ENCODE results near the gene DTD2. TPM values are rescaled to one million over a fixed set of nuclear protein-coding genes. Genes with fewer than 3 reads are reported as not detected.

The DTD2 gene
- total RNA-seq, 1 experiment from 2014 or later = 16.7 TPM

- ChIA-PET POLR2A (no interaction called here), CTCF (interaction anchor here (0.9 kb wide), 1 partner anchor 8 kb away, joined by 3 read pairs; no protein-coding TSS in a partner anchor)
- DNase-seq (ENCODE audit: low spot score) (no peak), ATAC-seq (no peak)
- Mint-ChIP-seq H3K36me3 (no peaks in the 10 kb centered on the region), H3K4me3 (no peak overlapping the region), H3K4me1 (no peaks in the 10 kb centered on the region), H3K9me3 (peaks cover 24% of the 10 kb centered on the region), H3K27ac (no peak overlapping the region), H3K27me3 (ENCODE audit: low read depth) (no peaks in the 10 kb centered on the region)
- no peak for TF ChIP-seq NR2C2 (CRISPR knock-in tag; IDR thresholded peaks at IDR 0.05)
Measured at GRCh38 chr14:31501870-31502269, 44.6 kb upstream of the DTD2 start.

GRCh38 chr14:31492759-31493498 lies 35.6 kb upstream of the DTD2 start:
- Mint-ChIP-seq H3K36me3 (peaks cover 2% of the 10 kb centered on the region; the same call in 1 of the 2 replicates), H3K27ac (no peak overlapping the region), H3K27me3 (ENCODE audit: low read depth) (no peaks in the 10 kb centered on the region), H3K4me3 (no peak overlapping the region), H3K9me3 (peaks cover 24% of the 10 kb centered on the region), H3K4me1 (no peaks in the 10 kb centered on the region)
- POLR2A ChIA-PET = no interaction called here
- no peak for TF ChIP-seq ZNF219 (CRISPR knock-in tag; IDR thresholded peaks at IDR 0.05; ENCODE audit: borderline replicate concordance)
- no peak for TF ChIP-seq ETV6 (CRISPR knock-in tag; IDR thresholded peaks at IDR 0.05)
- TF ChIP-seq GTF2I (CRISPR knock-in tag; conservative IDR thresholded peaks at IDR 0.05) = no peak
- TF ChIP-seq ZNF263 (CRISPR knock-in tag; IDR thresholded peaks at IDR 0.05; ENCODE audit: low read depth) = no peak
- TF ChIP-seq ZNF317 (CRISPR knock-in tag; IDR thresholded peaks at IDR 0.05; ENCODE audit: borderline replicate concordance, low read depth) = no peak
- no peak for TF ChIP-seq PREB (CRISPR knock-in tag; IDR thresholded peaks at IDR 0.05; ENCODE audit: borderline replicate concordance)
- no peak for TF ChIP-seq ZNF416 (CRISPR knock-in tag; IDR thresholded peaks at IDR 0.05)
- TF ChIP-seq, protein P1, sequence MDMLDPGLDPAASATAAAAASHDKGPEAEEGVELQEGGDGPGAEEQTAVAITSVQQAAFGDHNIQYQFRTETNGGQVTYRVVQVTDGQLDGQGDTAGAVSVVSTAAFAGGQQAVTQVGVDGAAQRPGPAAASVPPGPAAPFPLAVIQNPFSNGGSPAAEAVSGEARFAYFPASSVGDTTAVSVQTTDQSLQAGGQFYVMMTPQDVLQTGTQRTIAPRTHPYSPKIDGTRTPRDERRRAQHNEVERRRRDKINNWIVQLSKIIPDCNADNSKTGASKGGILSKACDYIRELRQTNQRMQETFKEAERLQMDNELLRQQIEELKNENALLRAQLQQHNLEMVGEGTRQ (CRISPR knock-in tag; IDR thresholded peaks at IDR 0.05) = no peak
- no peak for TF ChIP-seq FOXK1 (CRISPR knock-in tag; IDR thresholded peaks at IDR 0.05)
- TF ChIP-seq NR1H2 (CRISPR knock-in tag; IDR thresholded peaks at IDR 0.05) = no peak
- TF ChIP-seq, protein P2, sequence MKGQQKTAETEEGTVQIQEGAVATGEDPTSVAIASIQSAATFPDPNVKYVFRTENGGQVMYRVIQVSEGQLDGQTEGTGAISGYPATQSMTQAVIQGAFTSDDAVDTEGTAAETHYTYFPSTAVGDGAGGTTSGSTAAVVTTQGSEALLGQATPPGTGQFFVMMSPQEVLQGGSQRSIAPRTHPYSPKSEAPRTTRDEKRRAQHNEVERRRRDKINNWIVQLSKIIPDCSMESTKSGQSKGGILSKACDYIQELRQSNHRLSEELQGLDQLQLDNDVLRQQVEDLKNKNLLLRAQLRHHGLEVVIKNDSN (CRISPR knock-in tag; IDR thresholded peaks at IDR 0.05) = no peak
- TF ChIP-seq TEAD1 (CRISPR knock-in tag; IDR thresholded peaks at IDR 0.05) = no peak
- TF ChIP-seq, protein P3, sequence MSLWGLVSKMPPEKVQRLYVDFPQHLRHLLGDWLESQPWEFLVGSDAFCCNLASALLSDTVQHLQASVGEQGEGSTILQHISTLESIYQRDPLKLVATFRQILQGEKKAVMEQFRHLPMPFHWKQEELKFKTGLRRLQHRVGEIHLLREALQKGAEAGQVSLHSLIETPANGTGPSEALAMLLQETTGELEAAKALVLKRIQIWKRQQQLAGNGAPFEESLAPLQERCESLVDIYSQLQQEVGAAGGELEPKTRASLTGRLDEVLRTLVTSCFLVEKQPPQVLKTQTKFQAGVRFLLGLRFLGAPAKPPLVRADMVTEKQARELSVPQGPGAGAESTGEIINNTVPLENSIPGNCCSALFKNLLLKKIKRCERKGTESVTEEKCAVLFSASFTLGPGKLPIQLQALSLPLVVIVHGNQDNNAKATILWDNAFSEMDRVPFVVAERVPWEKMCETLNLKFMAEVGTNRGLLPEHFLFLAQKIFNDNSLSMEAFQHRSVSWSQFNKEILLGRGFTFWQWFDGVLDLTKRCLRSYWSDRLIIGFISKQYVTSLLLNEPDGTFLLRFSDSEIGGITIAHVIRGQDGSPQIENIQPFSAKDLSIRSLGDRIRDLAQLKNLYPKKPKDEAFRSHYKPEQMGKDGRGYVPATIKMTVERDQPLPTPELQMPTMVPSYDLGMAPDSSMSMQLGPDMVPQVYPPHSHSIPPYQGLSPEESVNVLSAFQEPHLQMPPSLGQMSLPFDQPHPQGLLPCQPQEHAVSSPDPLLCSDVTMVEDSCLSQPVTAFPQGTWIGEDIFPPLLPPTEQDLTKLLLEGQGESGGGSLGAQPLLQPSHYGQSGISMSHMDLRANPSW (CRISPR knock-in tag; conservative IDR thresholded peaks at IDR 0.05; ENCODE audit: low read depth) = no peak
- no peak for TF ChIP-seq MXD4 (CRISPR knock-in tag; IDR thresholded peaks at IDR 0.05; ENCODE audit: borderline replicate concordance)
- TF ChIP-seq, protein P4, sequence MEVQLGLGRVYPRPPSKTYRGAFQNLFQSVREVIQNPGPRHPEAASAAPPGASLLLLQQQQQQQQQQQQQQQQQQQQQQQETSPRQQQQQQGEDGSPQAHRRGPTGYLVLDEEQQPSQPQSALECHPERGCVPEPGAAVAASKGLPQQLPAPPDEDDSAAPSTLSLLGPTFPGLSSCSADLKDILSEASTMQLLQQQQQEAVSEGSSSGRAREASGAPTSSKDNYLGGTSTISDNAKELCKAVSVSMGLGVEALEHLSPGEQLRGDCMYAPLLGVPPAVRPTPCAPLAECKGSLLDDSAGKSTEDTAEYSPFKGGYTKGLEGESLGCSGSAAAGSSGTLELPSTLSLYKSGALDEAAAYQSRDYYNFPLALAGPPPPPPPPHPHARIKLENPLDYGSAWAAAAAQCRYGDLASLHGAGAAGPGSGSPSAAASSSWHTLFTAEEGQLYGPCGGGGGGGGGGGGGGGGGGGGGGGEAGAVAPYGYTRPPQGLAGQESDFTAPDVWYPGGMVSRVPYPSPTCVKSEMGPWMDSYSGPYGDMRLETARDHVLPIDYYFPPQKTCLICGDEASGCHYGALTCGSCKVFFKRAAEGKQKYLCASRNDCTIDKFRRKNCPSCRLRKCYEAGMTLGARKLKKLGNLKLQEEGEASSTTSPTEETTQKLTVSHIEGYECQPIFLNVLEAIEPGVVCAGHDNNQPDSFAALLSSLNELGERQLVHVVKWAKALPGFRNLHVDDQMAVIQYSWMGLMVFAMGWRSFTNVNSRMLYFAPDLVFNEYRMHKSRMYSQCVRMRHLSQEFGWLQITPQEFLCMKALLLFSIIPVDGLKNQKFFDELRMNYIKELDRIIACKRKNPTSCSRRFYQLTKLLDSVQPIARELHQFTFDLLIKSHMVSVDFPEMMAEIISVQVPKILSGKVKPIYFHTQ (CRISPR knock-in tag; IDR thresholded peaks at IDR 0.05) = no peak
- TF ChIP-seq, protein P5, sequence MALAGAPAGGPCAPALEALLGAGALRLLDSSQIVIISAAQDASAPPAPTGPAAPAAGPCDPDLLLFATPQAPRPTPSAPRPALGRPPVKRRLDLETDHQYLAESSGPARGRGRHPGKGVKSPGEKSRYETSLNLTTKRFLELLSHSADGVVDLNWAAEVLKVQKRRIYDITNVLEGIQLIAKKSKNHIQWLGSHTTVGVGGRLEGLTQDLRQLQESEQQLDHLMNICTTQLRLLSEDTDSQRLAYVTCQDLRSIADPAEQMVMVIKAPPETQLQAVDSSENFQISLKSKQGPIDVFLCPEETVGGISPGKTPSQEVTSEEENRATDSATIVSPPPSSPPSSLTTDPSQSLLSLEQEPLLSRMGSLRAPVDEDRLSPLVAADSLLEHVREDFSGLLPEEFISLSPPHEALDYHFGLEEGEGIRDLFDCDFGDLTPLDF (CRISPR knock-in tag; IDR thresholded peaks at IDR 0.05) = no peak
- no peak for TF ChIP-seq ZNF423 (CRISPR knock-in tag; IDR thresholded peaks at IDR 0.05)
- TF ChIP-seq, protein P6, sequence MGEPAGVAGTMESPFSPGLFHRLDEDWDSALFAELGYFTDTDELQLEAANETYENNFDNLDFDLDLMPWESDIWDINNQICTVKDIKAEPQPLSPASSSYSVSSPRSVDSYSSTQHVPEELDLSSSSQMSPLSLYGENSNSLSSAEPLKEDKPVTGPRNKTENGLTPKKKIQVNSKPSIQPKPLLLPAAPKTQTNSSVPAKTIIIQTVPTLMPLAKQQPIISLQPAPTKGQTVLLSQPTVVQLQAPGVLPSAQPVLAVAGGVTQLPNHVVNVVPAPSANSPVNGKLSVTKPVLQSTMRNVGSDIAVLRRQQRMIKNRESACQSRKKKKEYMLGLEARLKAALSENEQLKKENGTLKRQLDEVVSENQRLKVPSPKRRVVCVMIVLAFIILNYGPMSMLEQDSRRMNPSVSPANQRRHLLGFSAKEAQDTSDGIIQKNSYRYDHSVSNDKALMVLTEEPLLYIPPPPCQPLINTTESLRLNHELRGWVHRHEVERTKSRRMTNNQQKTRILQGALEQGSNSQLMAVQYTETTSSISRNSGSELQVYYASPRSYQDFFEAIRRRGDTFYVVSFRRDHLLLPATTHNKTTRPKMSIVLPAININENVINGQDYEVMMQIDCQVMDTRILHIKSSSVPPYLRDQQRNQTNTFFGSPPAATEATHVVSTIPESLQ (CRISPR knock-in tag; IDR thresholded peaks at IDR 0.05) = no peak
- no peak for TF ChIP-seq SOX15 (CRISPR knock-in tag; IDR thresholded peaks at IDR 0.05)
- no peak for TF ChIP-seq ZNF671 (CRISPR knock-in tag; IDR thresholded peaks at IDR 0.05)
- DNase-seq (ENCODE audit: low spot score) (no peak), ATAC-seq (no peak)
- CTCF ChIA-PET = interaction anchor here (1.9 kb wide), 1 partner anchor 17 kb away, joined by 4 read pairs; no protein-coding TSS in a partner anchor
